GM18951 (cell line): ENCODE results near the gene ST6GAL1.
A peak's percentile ranks its signal among the peaks of the same experiment; 100 is the strongest.
"Not testable (repeated sequence)": the region's sequence is repeated elsewhere in the genome, so short reads cannot be mapped to it uniquely, and the experiment has no call there.

Experiments
- POLR2A ChIP-seq: IDR thresholded peaks from 4 replicates; pipeline ENCODE4 v1.6.1; 2011; ENCODE audit warnings: mild to moderate bottlenecking; ENCODE audit not compliant: insufficient read length, insufficient read depth; ENCODE audit errors: extremely low read depth
- in situ Hi-C: fragments of 300-500 bp; cut with MboI; formaldehyde crosslinking; loops from one replicate; pipeline ENCODE4 v1.12.0; 2022; ENCODE audit warnings: low sequenced_read_pairs, mixed read lengths, inconsistent platforms; ENCODE audit not compliant: unreplicated experiment

Gene ST6GAL1

DNA sequence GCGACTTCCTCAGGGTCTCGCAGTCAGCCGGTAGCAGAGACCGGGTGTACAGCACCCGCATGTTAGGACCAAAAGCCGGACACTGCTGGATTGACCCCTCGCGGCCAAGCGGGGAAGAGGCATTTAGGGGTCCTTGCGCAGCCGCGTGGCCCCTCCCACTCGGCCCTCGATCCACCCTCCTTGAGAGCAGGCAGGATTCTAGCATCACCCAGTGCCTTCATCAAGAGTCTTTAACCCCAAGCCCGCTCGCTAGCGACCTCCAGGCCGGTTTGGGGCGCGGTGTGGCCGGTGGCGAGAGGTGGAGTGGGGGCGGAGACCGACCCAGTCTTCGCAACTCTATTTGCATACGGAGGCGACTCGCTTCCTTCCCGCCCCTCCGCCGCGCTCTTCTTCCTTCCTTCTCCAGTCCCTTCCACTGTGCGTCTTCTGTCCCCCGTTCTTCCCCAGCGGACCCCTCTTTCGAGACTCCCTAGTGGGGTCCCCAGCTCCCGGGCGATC, at the start of gene ST6GAL1:
Gene ST6GAL1, plus strand, starts transcription at position 384 of the 498 bp plus-strand sequence. CDS start 112,178 bp downstream, outside the sequence.
- in situ Hi-C loops = no loop called here
- TF ChIP-seq POLR2A = peak; percentile 56

DNA sequence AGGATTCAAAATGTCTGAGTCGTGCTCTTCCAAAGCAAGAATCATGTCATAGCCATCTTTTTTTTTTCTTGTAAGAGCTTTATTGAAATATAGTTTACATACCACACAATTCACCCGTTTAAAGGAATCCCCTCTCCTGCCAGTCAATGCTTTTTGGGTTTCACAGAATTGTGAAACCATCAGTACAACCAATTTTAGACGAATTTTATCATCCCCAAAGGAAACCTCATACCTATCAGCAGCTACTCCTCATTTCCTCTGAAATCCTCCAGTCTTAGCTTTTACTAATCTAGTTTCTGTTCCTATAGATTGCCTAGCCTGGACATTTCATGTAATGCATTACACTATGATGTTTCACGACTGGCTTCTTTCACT, 48.2 kb upstream of the ST6GAL1 start:
- in situ Hi-C loops = no loop called here
- TF ChIP-seq POLR2A = no peak

DNA sequence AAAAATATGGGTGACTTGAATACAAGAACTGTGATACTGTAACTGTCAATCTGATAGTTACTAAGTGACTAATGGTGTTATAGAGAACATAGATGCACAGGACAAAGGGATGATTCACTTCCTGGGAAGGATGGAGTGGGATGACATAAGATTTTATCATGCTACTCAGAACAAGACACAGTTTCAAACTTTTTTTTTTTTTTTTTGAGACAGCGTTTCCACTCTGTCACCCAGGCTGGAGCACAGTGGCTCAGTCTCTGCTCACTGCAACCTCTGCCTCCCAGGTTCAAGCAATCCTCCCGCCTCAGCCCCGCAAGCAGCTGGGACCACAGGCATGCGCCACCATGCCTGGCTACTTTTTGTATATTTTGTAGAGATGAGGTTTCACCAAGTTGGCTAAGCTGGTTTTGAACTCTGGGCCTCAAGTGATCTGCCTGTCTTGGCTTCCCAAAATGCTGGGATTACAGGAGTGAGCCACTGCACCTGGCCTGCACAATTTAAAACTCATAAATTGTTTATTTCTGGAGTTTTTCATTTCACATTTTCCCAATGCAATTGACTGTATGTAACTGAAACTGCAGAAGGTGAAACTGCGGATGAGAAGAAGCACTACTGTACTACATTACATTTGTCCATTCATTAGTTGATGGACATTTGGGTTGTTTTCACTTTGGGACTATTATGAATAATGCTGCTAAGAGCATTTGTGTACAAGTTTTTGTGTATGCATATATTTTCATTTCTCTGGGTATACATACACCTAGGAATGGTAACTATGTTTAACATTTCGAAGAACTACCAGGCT, 47.2 kb upstream of the ST6GAL1 start:
- in situ Hi-C loops = no loop called here
- TF ChIP-seq POLR2A = no peak

DNA sequence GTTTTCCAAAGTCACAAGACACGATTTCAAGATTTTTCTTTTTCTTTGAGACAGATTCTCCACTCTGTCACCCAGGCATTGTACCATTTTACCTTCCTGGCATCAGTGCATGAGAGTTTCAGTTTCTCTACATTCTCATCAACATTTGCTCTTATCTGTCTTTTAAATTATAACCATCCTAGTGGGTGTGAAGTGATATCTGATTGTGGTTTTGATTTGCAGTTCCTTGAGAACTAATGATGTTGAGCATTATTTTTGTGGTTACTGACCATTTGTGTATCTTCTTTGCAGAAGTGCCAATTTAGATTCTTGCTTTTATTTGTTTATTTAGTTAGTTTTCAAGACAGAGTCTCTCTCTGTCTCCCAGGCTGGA, 46.7 kb upstream of the ST6GAL1 start:
- no peak for TF ChIP-seq POLR2A
- in situ Hi-C loops = no loop called here

GRCh38 chr3:186884868-186885267, 45.5 kb upstream of the ST6GAL1 start:
- in situ Hi-C loops = not testable (repeated sequence)

GRCh38 chr3:186886202-186886981, 43.9 kb upstream of the ST6GAL1 start:
- no peak for TF ChIP-seq POLR2A
- in situ Hi-C loops = no loop called here

DNA sequence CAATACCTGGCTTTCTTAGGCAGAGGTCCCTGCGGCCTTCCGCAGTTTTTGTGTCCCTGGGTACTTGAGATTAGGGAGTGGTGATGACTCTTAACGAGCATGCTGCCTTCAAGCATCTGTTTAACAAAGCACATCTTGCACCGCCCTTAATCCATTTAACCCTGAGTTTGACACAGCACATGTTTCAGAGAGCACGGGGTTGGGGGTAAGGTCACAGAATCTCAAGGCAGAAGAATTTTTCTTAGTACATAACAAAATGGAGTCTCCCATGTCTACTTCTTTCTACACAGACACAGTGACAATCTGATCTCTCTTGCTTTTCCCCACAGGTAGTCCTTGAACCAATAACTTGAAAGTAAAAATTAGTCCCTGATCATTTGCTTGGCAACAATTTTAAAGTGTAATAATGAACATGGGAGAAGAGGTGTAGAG, 42.8 kb upstream of the ST6GAL1 start:
- in situ Hi-C loops = not testable (repeated sequence)

GRCh38 chr3:186888569-186888968, 41.8 kb upstream of the ST6GAL1 start:
- TF ChIP-seq POLR2A = no peak
- in situ Hi-C loops = no loop called here

DNA sequence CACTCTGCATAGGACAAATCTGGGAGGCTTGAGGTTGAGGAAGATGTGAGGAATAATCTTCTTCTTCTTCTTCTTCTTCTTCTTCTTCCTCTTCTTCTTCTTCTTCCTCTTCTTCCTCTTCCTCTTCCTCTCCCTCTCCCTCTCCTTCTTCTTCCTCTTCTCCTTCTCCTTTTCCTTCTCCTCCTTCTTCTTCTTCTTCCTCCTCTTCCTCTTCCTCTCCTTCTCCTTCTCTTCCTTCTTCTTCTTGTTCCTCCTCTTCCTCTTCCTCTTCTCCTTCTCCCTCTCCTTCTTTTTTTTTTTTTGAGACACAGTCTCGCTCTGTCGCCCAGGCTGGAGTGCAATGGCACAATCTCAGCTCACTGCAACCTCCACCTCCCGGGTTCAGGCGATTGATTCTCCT, 40.6 kb upstream of the ST6GAL1 start:
- in situ Hi-C loops = not testable (repeated sequence)

DNA sequence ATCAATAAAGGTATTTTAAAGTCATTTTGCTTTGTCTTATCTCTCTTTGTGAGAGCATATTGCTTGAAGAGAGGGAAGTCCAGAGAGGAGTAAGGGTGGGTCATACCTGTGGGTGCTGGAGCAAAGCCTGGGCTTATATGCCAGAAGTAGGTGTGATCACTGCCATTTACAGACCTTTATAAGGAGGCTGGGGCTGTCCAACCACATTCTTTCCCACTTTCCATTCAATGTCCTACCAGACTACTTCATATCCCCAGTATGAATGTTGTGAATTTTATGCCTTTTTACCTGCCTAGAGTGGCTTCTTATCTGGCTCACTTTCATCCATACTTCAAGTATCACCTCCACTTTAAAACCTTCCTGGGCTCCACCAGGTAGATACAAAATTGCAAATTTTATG, 39.4 kb upstream of the ST6GAL1 start:
- TF ChIP-seq POLR2A = no peak
- in situ Hi-C loops = no loop called here

- in situ Hi-C loops = not testable (repeated sequence)
Measured at GRCh38 chr3:186893071-186893470, 37.3 kb upstream of the ST6GAL1 start.

GRCh38 chr3:186895406-186895805, 34.9 kb upstream of the ST6GAL1 start:
- no peak for TF ChIP-seq POLR2A
- in situ Hi-C loops = no loop called here

DNA sequence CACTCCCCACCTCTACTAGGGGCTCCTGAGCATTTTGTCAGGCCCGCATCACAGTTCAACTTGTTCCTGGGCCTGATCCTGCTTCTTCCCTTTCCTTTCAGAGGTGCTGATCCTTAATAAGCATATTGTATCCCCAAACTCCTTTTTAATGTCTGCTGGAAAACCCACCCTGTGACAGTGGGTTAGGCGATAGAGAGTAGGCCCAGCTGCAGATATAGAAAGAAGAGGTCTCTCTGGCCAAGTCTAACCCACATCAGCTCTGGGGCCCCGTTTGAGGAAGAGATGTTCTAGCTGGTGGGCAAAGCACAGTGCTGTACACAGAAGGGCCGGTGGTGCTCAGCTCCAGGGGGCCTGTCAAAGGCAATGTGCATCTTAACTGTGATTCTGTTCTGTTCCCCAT, 34.3 kb upstream of the ST6GAL1 start:
- no peak for TF ChIP-seq POLR2A
- in situ Hi-C loops = no loop called here

DNA sequence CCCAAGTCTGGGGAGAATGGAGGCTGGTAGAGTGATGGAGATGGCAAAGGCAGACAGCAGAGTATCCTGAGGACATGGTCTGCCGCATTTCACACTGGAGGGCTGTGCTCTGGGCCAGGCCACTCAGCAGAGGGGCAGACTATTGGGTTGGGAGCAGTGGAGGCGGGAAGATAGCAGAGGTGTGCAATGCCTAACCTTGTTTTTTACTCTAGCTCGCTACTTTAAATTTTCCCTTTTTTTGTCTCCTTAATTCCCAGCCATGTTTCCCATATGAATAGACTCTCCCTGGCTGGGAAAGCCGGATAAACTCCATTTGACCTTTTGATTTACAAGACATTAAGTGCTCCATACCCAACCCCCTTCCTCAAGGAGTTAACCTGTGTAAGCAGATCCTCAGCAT, 33.5 kb upstream of the ST6GAL1 start:
- in situ Hi-C loops = no loop called here

More for the DNA sequence above, 33.5 kb upstream of the ST6GAL1 start:
- TF ChIP-seq POLR2A = no peak
